H1 (cell line): ENCODE data around the gene ARHGEF6.
"Not testable (repeated sequence)": the region's sequence is repeated elsewhere in the genome, so short reads cannot be mapped to it uniquely, and the experiment has no call there.

Source experiments
- CHD1 ChIP-seq: IDR thresholded peaks from 2 replicates; pipeline ENCODE4 v1.6.1; 2012; ENCODE audit warnings: low read depth, low read length, improper control_type of control experiment
- CHD7 ChIP-seq: fragments of 300-600 bp; sonication (generic); IDR thresholded peaks from 2 replicates; pipeline ENCODE4 v1.7.1; 2012; ENCODE audit warnings: low read length, moderate library complexity, mild to moderate bottlenecking, inconsistent platforms; ENCODE audit not compliant: insufficient replicate concordance
- CREB1 ChIP-seq: IDR thresholded peaks from 2 replicates; pipeline ENCODE4 v1.6.1; 2012; ENCODE audit warnings: inconsistent platforms
- CTCF ChIP-seq, 3 experiments: IDR thresholded peaks; 1 replicate in 2 of 3; 2 replicates in 1 of 3; pipeline versions ENCODE4 v1.5.1 to v1.6.1; 2011; ENCODE audit warnings: low read length in 3 of 3, mild to moderate bottlenecking in 3 of 3, inconsistent platforms in 2 of 3, low read depth in 1 of 3, moderate library complexity in 1 of 3; ENCODE audit not compliant: insufficient read depth in 1 of 3; ENCODE audit errors: control extremely low read depth in 1 of 3
- EP300 ChIP-seq, 2 experiments: IDR thresholded peaks; 1 replicate in 1 of 2; 2 replicates in 1 of 2; pipeline ENCODE4 v1.6.1; 2011 to 2012; ENCODE audit warnings: low read depth in 2 of 2, low read length in 2 of 2, mild to moderate bottlenecking in 2 of 2, borderline replicate concordance in 1 of 2, inconsistent platforms in 1 of 2, moderate library complexity in 1 of 2
- EZH2 ChIP-seq: fragments of 200-600 bp; sonication (generic); IDR thresholded peaks from 2 replicates; pipeline ENCODE4 v1.7.1; 2012; ENCODE audit warnings: low read depth, mild to moderate bottlenecking, moderate library complexity, low read length, inconsistent platforms; ENCODE audit not compliant: severe bottlenecking
- POLR2A ChIP-seq, 2 experiments: IDR thresholded peaks; 1 replicate in 1 of 2; 2 replicates in 1 of 2; pipeline ENCODE4 v1.6.1; 2011; ENCODE audit warnings: low read depth in 2 of 2, low read length in 2 of 2, mild to moderate bottlenecking in 2 of 2; ENCODE audit errors: control extremely low read depth in 1 of 2
- POLR2AphosphoS5 ChIP-seq: IDR thresholded peaks from 2 replicates; pipeline ENCODE4 v1.6.1; 2011; ENCODE audit warnings: low read depth, low read length
- SIN3A ChIP-seq, 2 experiments: IDR thresholded peaks in 1 of 2; conservative IDR thresholded peaks in 1 of 2; 2 replicates each; pipeline ENCODE4 v1.6.1; 2011 to 2012; ENCODE audit warnings: low read length in 2 of 2, improper control_type of control experiment in 1 of 2, low read depth in 1 of 2, mild to moderate bottlenecking in 1 of 2
- SP1 ChIP-seq: IDR thresholded peaks from 2 replicates; pipeline ENCODE4 v1.6.1; 2011; ENCODE audit warnings: low read depth, low read length
- TAF7 ChIP-seq: optimal IDR thresholded peaks from 2 replicates; pipeline ENCODE3; 2011; ENCODE audit warnings: low read depth, mild to moderate bottlenecking, inconsistent platforms, low read length, moderate library complexity, borderline replicate concordance

- TF ChIP-seq EP300 (IDR thresholded peaks at IDR 0.05; ENCODE audit: borderline replicate concordance in 1 of 2, low read depth in 2 of 2, low read length in 2 of 2); CREB1; CTCF (IDR thresholded peaks at IDR 0.05; ENCODE audit: control extremely low read depth in 1 of 3, insufficient read depth in 1 of 3, low read depth in 1 of 3, low read length in 3 of 3); SP1; POLR2A (IDR thresholded peaks at IDR 0.05; ENCODE audit: control extremely low read depth in 1 of 2, low read depth in 2 of 2, low read length in 2 of 2); CHD1; CHD7; TAF7; SIN3A (conservative IDR thresholded peaks at IDR 0.05 in 1 of 2, IDR thresholded peaks at IDR 0.05 in 1 of 2; ENCODE audit: low read depth in 1 of 2, low read length in 2 of 2); POLR2AphosphoS5; EZH2: not testable (repeated sequence)
Measured at GRCh38 chrX:136795132-136795531, 14.4 kb upstream of the ARHGEF6 start.
